NB4 (cell line): ENCODE results near the gene KLF2.

ENCODE experiments used
- MAX ChIP-seq: IDR thresholded peaks from 2 replicates; pipeline ENCODE4 v1.6.1; 2011; ENCODE audit warnings: low read depth, low read length
- POLR2A ChIP-seq: IDR thresholded peaks from 2 replicates; pipeline ENCODE4 v1.6.1; 2011; ENCODE audit warnings: mild to moderate bottlenecking; ENCODE audit not compliant: insufficient read length; ENCODE audit errors: extremely low read depth

DNA sequence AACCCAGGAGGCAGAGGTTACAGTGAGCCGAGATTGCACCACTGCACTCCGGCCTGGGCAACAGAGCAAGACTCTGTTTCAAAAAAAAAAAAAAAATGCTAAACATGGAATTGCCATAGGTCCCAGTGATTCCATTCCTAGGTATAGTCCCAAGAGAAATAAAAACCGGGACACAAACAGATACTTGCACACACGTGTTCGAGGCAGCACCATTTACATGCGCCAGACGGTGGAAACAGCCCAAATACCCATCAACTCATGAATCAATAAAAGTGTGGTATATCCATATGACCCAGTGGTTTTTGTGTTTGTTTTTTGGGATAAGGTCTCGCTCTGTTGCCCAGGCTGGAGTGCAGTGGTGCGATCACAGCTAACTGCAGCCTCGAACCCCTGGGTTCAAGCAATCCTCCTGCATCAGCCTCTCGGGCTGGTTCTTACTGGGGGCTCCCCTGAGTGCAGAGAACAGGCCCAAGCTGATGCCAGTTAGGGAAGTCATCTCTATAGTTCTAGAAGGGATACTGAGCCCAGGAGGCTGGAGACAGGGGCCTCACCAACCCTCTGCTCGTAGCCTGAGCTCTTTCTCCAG, 8.5 kb downstream of the KLF2 start:
- no peak for TF ChIP-seq MAX
- TF ChIP-seq POLR2A, result no peak
